GM10248 (cell line): ENCODE results near the gene UNK.

Source experiments
- CTCF ChIA-PET: fragments of 300-600 bp; sonication (Branson Sonifier 250); formaldehyde crosslinking; extraction: SDS; loops from one replicate; lab custom pipeline; 2021; ENCODE audit warnings: antibody characterized with exemption; lab: Yijun Ruan, JAX
- POLR2A ChIA-PET: fragments of 350-650 bp; sonication (Branson Sonifier 250); formaldehyde crosslinking; extraction: SDS; loops from one replicate; lab custom pipeline; 2020; ENCODE audit warnings: antibody characterized with exemption; lab: Yijun Ruan, JAX
- DNase-seq: peaks from one replicate; pipeline ENCODE4 v3.0.0; 2012; ENCODE audit errors: extremely low spot score
- TF ChIP-seq, protein P1 (sequence below): IDR thresholded peaks from 2 replicates; pipeline ENCODE4 v1.5.1; 2012; ENCODE audit warnings: mild to moderate bottlenecking, low read depth; ENCODE audit errors: extremely low read depth, missing control alignments, control extremely low read depth

Gene UNK

DNA sequence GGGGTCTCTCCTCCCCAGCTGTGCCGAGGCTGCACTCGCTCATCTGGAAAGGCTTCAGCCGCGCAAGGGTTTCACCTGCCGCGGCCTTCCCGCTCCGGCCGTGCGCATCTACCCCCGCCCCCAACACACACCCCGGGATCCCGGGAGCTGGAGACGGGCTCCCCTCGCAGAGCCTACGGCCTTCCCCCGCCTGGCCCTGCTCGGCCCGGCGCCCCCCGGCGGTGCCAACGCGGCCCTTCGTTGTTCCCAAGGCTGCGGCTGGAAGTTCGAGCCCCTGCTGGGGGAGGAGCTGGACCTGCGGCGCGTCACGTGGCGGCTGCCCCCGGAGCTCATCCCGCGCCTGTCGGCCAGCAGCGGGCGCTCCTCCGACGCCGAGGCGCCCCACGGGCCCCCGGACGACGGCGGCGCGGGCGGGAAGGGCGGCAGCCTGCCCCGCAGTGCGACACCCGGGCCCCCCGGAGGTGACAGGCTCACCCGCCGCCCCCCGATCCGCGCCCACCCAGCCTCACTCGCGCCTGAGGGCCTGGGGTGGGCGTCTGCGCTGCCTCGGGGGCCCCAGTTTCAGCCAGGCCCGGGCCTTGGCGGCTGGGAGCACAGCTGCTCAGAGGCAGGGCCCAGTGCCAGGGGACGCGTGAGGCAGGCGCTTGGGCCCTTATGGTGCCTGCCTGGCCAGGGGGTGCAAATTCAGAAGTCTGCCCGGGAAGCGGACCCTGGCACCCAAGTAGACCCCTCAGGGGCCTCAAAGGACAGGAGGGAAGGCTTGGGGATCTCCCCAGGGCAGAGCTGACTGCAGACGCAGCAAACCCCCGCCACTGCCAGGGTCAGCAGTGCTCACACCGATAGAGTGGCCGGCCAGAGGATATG, 30.9 kb upstream of the UNK start:
- DNase-seq: peak; percentile 91
- TF ChIP-seq, protein P1, sequence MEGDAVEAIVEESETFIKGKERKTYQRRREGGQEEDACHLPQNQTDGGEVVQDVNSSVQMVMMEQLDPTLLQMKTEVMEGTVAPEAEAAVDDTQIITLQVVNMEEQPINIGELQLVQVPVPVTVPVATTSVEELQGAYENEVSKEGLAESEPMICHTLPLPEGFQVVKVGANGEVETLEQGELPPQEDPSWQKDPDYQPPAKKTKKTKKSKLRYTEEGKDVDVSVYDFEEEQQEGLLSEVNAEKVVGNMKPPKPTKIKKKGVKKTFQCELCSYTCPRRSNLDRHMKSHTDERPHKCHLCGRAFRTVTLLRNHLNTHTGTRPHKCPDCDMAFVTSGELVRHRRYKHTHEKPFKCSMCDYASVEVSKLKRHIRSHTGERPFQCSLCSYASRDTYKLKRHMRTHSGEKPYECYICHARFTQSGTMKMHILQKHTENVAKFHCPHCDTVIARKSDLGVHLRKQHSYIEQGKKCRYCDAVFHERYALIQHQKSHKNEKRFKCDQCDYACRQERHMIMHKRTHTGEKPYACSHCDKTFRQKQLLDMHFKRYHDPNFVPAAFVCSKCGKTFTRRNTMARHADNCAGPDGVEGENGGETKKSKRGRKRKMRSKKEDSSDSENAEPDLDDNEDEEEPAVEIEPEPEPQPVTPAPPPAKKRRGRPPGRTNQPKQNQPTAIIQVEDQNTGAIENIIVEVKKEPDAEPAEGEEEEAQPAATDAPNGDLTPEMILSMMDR: peak; percentile 87
- POLR2A ChIA-PET: interaction anchor here (1.0 to 3.2 kb wide), 3 partner anchors 21 to 32 kb away, joined by 3 to 21 read pairs (median 10); no protein-coding TSS in a partner anchor
- CTCF ChIA-PET: interaction anchor here (0.7 to 18.5 kb wide), 74 partner anchors 9 to 475 kb away, joined by 3 to 856 read pairs (median 6); partner anchors contain the start of genes GALK1, MYO15B, RECQL5 and SAP30BP

DNA sequence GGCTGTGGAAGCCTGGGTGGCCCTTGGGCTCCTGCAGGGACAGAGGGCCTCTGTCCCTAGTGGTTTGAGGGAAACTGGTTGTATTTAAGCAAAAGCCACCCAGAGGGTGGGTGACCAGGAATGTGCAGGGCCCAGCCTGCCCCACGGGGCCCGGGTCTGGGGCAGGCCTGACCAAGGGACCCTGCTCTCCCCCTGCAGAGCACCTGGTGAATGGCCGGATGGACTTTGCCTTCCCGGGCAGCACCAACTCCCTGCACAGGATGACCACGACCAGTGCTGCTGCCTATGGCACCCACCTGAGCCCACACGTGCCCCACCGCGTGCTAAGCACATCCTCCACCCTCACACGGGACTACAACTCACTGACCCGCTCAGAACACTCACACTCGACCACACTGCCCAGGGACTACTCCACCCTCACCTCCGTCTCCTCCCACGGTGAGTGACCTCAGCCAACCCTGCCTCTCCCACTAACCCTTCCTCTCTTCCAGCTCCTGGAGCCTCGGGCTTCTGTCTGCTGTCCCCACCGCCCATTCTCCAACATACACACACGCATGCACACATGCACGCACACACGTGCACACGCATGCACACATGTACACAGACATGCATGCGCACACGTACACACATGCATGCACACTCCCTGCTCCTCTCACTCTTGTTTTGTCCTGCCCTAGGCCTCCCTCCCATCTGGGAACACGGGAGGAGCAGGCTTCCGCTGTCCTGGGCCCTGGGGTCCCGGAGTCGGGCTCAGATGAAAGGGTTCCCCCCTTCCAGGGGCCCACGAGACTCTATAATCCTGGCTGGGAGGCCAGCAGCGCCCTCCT, 30.0 kb upstream of the UNK start:
- DNase-seq: no peak
- POLR2A ChIA-PET: interaction anchor here (3.2 kb wide), 1 partner anchor 20 kb away, joined by 21 read pairs; no protein-coding TSS in a partner anchor
- CTCF ChIA-PET: interaction anchor here (1.1 to 18.5 kb wide), 31 partner anchors 9 to 326 kb away, joined by 3 to 856 read pairs (median 9); partner anchors contain the start of genes GALK1, SMIM5, TRIM65 and UNC13D
- TF ChIP-seq, protein P1: no peak

DNA sequence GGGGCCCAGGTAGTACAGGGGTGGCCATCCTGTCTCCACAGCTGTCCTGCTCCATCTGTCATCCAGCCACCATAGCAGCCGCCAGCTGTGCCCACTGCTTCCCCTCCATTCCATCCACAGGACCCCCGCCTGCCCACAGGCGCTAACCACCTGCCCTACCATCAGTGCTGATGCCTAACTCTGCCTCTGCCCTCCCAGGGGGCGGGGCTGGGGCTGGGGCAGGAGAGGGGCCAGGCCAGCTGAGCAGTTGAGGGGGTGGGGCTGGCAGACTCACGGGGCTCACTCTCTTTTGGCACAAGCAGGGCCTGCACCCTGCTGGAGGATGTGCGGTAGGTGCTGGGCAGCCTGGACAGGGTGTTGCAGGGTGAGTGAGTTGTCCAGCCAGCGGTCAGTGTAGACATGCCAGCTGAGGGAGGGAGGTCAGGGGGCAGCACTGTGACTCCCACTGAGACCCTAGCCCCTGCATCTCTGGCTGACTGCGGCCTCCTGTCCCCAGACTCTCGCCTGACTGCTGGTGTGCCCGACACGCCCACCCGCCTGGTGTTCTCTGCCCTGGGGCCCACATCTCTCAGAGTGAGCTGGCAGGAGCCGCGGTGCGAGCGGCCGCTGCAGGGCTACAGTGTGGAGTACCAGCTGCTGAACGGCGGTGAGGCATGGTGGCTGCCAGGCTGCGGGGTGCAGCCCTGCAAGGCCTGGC, 29.3 kb upstream of the UNK start:
- POLR2A ChIA-PET: interaction anchor here (3.2 kb wide), 1 partner anchor 20 kb away, joined by 21 read pairs; no protein-coding TSS in a partner anchor
- DNase-seq: no peak
- CTCF ChIA-PET: interaction anchor here (1.0 to 18.5 kb wide), 8 partner anchors 8 to 122 kb away, joined by 3 to 856 read pairs (median 14); partner anchors contain the start of genes GALK1 and SMIM5
- TF ChIP-seq, protein P1: no peak

DNA sequence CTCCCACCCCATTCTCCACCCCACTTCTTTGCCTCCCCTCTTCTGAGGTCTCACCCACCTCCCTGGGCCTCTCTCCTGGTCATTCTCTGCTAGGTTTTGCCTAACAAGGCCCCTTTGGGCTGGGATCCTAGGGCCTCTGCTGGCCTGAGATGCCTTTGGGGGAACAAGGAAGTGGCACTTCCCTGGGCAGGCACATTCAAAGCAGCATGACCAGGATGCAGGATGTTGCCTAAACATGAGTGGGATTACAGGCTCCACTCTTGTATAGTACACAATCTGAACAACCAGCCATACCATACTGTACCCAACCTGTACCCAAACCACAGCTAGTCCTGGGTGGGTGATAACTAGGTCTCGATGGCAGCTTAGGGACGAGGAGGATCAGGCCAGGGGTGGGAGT, 28.6 kb upstream of the UNK start:
- TF ChIP-seq, protein P1: no peak
- ChIA-PET CTCF (interaction anchor here (0.7 to 18.5 kb wide), 6 partner anchors 8 to 123 kb away, joined by 3 to 856 read pairs (median 6); partner anchors contain the start of genes GALK1 and SMIM5), POLR2A (no interaction called here)
- no peak for DNase-seq

DNA sequence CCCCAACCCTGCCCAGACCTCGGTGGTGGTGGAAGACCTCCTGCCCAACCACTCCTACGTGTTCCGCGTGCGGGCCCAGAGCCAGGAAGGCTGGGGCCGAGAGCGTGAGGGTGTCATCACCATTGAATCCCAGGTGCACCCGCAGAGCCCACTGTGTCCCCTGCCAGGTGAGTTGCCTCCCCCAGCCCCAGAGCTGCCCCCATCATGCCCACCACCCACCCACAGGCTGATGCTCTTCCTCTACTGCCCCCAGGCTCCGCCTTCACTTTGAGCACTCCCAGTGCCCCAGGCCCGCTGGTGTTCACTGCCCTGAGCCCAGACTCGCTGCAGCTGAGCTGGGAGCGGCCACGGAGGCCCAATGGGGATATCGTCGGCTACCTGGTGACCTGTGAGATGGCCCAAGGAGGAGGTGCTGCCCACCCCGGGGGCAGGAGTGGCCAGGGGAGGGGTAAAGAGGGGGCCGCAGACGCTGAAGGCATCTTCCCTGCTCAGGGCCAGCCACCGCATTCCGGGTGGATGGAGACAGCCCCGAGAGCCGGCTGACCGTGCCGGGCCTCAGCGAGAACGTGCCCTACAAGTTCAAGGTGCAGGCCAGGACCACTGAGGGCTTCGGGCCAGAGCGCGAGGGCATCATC, 28.0 kb upstream of the UNK start:
- no peak for DNase-seq
- CTCF ChIA-PET: interaction anchor here (0.7 to 18.5 kb wide), 6 partner anchors 7 to 123 kb away, joined by 3 to 856 read pairs (median 6); partner anchors contain the start of genes GALK1 and SMIM5
- POLR2A ChIA-PET: no interaction called here
- TF ChIP-seq, protein P1: no peak
